Neuron (in vitro differentiated cells): ENCODE measurements around the gene KCNJ3.
A peak's percentile ranks its signal among the peaks of the same experiment; 100 is the strongest.

Experiments
- H2AFZ ChIP-seq: one replicate; pipeline ENCODE4 v1.6.1; 2013; ENCODE audit warnings: low read depth, mild to moderate bottlenecking, inconsistent platforms, low read length, moderate library complexity
- H3K27me3 ChIP-seq: one replicate; pipeline ENCODE4 v1.6.1; 2013; ENCODE audit warnings: low read length; ENCODE audit not compliant: insufficient read depth
- H3K36me3 ChIP-seq: one replicate; pipeline ENCODE4 v1.6.1; 2013; ENCODE audit warnings: low read length; ENCODE audit not compliant: insufficient read depth
- H3K4me1 ChIP-seq: one replicate; pipeline ENCODE4 v1.6.1; 2013; ENCODE audit warnings: low read length; ENCODE audit not compliant: insufficient read depth
- H3K4me3 ChIP-seq: 2 replicates; pipeline ENCODE4 v1.5.1; 2013; ENCODE audit warnings: mild to moderate bottlenecking, low read length, moderate library complexity
- H3K9me3 ChIP-seq: one replicate; pipeline ENCODE4 v1.6.1; 2013; ENCODE audit warnings: low read length

KCNJ3 gene

DNA sequence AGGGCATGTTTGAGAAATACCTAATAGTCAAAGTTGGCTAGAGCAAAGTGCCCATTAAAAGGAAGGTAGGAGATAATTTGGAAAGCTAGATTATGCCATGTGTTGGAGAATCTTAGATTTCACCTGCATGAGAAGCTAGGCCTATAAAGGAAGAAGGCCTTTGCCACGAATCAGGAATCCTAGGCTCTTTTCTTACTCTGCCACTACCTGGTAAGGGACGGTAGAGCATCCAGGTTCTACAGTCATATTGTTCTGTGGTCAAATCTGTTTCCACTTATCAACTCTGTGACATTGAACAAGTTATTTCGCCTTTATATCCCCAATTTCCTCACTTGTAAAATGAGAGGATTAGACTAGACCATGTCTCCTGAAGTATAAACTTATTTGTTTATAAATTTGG, 3.6 kb upstream of the KCNJ3 start:
- H3K36me3 ChIP-seq, result no peaks in the 10 kb centered on the region
- H3K4me3 ChIP-seq, result no peak overlapping the region
- H2AFZ ChIP-seq, result no peak overlapping the region
- H3K27me3 ChIP-seq, result peaks cover 27% of the 10 kb centered on the region
- peaks cover 7% of the 10 kb centered on the region for H3K4me1 ChIP-seq
- no peaks in the 10 kb centered on the region for H3K9me3 ChIP-seq

DNA sequence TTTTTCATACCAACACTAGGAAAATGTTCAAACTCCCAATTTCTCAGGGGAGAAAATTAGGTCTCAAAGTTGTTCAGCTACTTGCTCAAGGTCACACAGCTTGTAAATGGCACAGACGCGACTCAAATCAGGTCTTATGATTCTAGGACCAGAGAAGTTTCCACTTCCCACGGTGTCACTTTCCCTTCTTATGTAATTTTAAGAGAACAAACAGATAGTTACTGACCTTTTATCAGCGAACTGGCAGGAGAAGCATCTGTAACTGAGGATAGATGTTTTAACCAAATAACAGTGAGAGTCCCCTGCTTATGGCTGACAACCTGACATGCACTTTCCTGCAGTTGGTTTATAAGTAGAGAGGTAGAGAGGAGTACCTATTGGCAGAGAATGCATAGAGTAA, 2.1 kb upstream of the KCNJ3 start:
- Histone ChIP-seq H3K27me3 (peaks cover 31% of the 10 kb centered on the region), H3K36me3 (no peaks in the 10 kb centered on the region), H3K9me3 (no peaks in the 10 kb centered on the region), H3K4me3 (no peak overlapping the region), H2AFZ (no peak overlapping the region), H3K4me1 (peaks cover 7% of the 10 kb centered on the region)

DNA sequence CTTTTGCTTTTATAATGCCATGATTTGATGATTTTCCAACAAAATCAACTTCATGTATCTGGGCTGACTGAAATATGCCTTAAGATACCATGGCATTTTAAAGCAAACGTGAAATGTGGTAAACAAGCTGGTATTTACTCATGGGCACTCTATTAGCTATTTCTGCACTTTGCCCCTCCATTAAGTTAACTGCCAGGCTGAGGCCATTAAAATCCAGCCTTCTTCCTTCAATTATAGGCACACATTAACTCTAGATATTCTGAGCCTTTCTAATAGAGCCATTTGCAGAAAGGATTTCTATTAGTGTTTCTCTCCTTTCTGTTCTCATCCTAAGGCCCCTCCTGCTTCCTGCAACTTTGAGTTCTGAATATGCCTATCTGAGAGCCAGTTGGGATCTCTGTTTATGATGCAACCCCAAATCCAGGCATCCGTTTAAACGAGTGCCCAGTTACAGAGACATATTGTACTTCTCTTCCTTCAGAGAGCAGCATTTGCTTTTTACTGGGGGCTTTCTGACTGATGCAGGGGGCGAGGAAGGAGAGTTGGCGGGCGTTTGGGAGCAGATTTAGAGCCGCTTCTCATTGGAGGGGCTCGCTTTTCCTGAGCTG, 1.6 kb upstream of the KCNJ3 start:
- peaks cover 31% of the 10 kb centered on the region for H3K27me3 ChIP-seq

DNA sequence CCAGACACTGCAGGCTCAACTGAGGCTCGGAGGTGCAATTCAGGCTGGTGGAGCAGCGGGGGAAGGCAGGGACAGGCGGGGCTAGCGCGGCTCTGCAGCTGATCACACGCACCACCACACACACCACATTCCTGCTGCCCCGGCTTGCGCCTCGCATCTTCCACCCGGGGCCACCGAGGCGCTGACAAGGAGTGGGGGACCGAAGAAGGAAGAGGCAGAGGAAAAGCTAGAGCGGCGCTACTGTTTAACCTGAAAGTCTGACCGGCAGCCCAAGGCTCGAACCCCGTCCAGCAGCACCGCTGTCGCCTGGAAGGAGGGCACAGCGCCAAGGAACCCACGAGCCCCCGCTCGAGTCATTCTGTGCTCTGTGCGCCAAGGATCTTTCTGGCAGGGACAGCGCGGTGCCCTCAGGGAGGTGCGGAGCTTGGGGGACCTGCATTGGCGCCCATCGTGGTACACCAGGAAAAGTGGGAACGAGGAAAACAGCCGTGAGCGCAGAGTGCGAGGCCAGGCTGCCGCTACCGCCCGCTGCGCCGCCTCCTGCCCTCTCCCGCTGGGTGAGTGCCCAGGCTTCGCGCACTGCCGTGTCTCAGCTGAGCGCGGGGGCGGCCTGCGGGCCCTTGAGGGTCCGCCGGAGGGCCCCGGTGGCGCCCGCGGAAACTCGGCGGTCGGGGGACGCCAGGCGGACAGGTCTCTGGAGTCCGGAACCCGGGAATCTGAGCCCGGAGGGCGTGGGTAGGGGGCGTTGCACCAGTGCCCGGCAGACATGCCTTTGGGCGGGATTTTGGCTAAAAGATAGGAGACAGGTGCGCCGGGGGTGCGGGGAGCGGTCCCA, 860 bp upstream of the KCNJ3 start:
- H3K4me3 ChIP-seq, result peak overlapping the region; percentile 36
- peaks cover 7% of the 10 kb centered on the region for H3K4me1 ChIP-seq
- H3K36me3 ChIP-seq, result no peaks in the 10 kb centered on the region
- no peaks in the 10 kb centered on the region for H3K9me3 ChIP-seq
- H3K27me3 ChIP-seq, result peaks cover 31% of the 10 kb centered on the region
- H2AFZ ChIP-seq, result peak overlapping the region; percentile 35

More for the DNA sequence above, 1.6 kb upstream of the KCNJ3 start:
- peak overlapping the region; percentile 35 for H2AFZ ChIP-seq
- no peaks in the 10 kb centered on the region for H3K36me3 ChIP-seq
- H3K4me1 ChIP-seq, result peaks cover 7% of the 10 kb centered on the region
- peak overlapping the region; percentile 36 for H3K4me3 ChIP-seq
- H3K9me3 ChIP-seq, result no peaks in the 10 kb centered on the region

DNA sequence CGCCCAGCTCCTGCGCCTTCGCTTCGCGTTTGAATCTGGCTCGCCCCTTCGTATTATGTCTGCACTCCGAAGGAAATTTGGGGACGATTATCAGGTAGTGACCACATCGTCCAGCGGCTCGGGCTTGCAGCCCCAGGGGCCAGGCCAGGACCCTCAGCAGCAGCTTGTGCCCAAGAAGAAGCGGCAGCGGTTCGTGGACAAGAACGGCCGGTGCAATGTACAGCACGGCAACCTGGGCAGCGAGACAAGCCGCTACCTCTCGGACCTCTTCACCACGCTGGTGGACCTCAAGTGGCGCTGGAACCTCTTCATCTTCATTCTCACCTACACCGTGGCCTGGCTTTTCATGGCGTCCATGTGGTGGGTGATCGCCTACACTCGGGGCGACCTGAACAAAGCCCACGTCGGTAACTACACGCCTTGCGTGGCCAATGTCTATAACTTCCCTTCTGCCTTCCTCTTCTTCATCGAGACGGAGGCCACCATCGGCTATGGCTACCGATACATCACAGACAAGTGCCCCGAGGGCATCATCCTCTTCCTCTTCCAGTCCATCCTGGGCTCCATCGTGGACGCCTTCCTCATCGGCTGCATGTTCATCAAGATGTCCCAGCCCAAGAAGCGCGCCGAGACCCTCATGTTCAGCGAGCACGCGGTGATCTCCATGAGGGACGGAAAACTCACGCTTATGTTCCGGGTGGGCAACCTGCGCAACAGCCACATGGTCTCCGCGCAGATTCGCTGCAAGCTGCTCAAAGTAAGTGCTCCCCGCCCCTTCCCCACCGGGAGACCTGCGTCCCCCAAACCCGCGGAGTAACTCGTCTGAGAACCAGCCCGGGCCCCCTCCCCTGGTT, 453 bp downstream of the KCNJ3 start:
- Histone ChIP-seq H3K36me3 (no peaks in the 10 kb centered on the region), H3K4me3 (no peak overlapping the region), H2AFZ (no peak overlapping the region), H3K9me3 (no peaks in the 10 kb centered on the region), H3K4me1 (peaks cover 7% of the 10 kb centered on the region), H3K27me3 (peaks cover 31% of the 10 kb centered on the region)

DNA sequence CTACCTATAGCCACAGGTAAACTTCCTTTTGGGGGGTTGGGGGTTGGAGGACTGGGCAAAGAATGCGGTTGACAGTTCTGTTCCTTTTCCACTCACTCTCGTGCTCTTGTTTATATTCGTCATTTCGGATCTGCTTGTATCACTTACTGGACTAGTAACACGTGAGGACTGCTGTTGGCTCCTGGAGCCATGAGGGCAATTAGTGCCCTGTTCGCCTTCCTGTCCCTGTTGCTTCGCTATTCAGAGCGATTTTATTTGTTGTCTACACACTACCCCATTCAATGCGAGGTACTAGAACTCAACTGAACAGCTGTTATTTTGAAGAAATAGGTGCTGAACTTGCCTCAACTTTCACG, 1.1 kb downstream of the KCNJ3 start:
- H3K4me3 ChIP-seq, result no peak overlapping the region
- H3K27me3 ChIP-seq, result peaks cover 31% of the 10 kb centered on the region
- H2AFZ ChIP-seq, result no peak overlapping the region
- no peaks in the 10 kb centered on the region for H3K36me3 ChIP-seq
- peaks cover 7% of the 10 kb centered on the region for H3K4me1 ChIP-seq
- no peaks in the 10 kb centered on the region for H3K9me3 ChIP-seq

DNA sequence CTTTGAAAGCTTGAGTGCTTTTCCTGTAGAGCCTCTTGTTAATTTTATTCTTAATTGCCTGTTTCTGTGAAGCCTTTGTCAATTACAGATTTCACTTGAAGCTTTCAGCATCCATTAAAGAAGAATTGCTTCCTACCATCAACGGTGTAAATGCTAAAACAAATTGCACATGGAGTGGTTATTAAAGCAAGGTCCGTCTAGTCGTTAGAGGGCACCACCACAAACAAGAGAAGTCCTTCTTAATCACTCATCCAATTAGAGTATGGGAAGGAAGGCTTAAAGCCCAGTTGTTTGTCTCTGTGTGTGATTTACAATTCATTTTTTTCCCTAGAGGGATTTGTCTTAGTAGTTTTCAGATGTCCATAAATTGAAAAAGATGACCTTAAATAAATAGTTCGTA, 1.6 kb downstream of the KCNJ3 start:
- H3K27me3 ChIP-seq, result peaks cover 28% of the 10 kb centered on the region
- H3K9me3 ChIP-seq, result no peaks in the 10 kb centered on the region
- H2AFZ ChIP-seq, result no peak overlapping the region
- no peaks in the 10 kb centered on the region for H3K36me3 ChIP-seq
- no peak overlapping the region for H3K4me3 ChIP-seq
- H3K4me1 ChIP-seq, result peaks cover 7% of the 10 kb centered on the region

DNA sequence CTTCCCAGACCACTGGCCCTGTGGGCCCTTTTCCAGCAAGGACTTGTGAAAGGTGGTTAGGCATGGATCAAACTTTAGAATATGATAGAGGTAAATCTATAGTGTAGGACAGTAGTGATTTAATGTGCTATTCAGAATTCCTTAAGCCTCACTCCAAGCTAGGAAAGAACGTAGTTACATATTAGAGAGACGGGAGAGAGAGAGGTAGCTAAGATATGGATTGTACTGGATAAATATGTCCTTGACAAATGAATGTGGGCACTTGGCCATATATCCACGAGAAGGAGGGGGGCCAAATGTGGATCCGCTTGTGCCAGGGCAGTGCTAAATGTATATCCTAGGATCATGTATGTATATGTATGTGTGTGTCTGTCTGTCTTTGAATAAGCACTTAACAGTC, 6.5 kb downstream of the KCNJ3 start:
- Histone ChIP-seq H3K9me3 (no peaks in the 10 kb centered on the region), H2AFZ (no peak overlapping the region), H3K27me3 (peaks cover 3% of the 10 kb centered on the region), H3K36me3 (no peaks in the 10 kb centered on the region), H3K4me3 (no peak overlapping the region), H3K4me1 (no peaks in the 10 kb centered on the region)

DNA sequence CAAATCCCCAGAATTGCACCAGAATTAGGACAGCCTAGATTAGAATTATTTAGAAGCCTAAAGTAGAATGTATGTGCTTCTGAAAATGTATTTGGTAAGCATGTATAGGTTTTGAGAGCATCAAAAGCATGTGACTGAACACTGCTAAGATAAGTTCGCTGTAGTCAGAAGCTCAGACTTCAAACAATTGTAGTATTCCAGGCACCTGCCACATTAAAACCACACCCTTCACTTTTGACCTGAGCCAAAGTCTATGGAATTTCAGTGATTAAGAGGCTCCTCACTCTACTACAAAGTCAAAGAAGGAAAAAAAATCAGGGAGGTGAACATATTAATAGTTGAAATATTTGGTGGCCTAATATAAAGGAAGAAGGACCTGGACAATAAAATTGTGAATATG, 8.2 kb downstream of the KCNJ3 start:
- Histone ChIP-seq H3K4me1 (no peaks in the 10 kb centered on the region), H3K36me3 (no peaks in the 10 kb centered on the region), H3K9me3 (no peaks in the 10 kb centered on the region), H3K4me3 (no peak overlapping the region), H2AFZ (no peak overlapping the region), H3K27me3 (no peaks in the 10 kb centered on the region)

DNA sequence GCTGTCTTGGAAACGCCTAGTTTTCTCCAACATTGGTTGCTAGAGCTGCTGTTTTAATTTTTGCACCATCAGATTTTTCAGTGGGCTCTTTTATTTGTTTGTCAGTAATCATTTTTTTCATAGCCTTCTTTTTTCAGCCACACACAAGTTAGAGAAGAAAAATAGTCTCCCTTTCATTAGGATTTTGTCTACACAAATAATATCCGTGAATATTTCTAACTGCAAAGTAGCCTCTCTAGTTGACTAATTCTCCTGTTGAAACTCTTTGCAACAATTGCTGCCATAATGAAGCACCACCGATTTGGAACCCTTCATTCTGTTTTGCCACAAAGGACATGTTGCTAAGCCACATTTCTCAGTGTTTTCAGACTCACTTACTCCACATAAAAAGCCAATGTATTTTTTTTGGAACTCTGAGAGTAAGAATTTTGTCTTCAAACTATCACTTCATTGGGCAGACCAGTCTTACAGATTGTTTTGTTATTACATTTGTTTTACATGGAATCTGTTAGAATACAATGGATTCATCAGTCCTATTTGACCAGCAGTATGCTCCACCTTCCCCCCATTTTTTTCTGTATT, 9.6 kb downstream of the KCNJ3 start:
- H3K4me3 ChIP-seq, result no peak overlapping the region
- no peaks in the 10 kb centered on the region for H3K9me3 ChIP-seq
- no peaks in the 10 kb centered on the region for H3K36me3 ChIP-seq
- no peaks in the 10 kb centered on the region for H3K4me1 ChIP-seq
- no peak overlapping the region for H2AFZ ChIP-seq
- H3K27me3 ChIP-seq, result no peaks in the 10 kb centered on the region

DNA sequence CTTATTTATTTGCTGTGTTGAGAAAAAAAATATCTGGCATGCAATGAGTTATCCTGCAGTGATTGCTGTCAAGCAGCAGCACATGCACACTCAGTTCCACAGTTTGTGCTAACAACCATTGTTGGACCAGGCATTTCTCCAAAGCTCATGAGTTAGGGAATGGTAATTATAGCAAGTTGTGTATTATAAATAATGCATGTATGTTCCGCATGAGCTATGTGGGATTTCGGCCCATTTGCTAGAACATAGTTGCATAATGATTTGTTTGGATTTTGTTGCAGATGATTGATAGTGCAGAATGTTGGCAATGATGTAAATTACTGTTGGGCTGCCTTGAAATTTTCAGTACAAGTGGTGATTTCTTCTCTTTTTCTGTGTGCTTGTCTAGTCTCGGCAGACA, 10.7 kb downstream of the KCNJ3 start:
- Histone ChIP-seq H3K36me3 (no peaks in the 10 kb centered on the region), H2AFZ (no peak overlapping the region), H3K9me3 (no peaks in the 10 kb centered on the region), H3K4me1 (no peaks in the 10 kb centered on the region), H3K27me3 (no peaks in the 10 kb centered on the region), H3K4me3 (no peak overlapping the region)

DNA sequence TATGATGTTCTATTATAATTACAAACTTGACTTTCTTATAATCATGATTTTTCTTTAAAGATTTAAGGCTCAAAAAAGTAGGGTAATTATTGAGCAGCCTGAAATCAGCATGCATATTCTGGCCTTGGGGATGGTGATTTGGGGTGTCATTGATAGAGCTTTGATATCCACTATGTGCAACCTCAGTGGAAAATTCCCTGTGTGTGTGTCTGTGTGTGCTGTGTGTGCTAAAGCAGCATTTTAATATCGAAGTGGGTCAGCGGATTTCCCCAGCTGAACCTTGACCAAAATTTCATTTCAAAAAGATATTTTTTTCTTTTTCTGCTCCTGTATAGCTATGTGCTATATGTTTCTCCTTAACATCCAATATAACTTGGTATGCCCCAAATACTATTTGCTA, 11.6 kb downstream of the KCNJ3 start:
- Histone ChIP-seq H3K4me1 (no peaks in the 10 kb centered on the region), H3K4me3 (no peak overlapping the region), H2AFZ (no peak overlapping the region), H3K9me3 (no peaks in the 10 kb centered on the region), H3K27me3 (no peaks in the 10 kb centered on the region), H3K36me3 (no peaks in the 10 kb centered on the region)

DNA sequence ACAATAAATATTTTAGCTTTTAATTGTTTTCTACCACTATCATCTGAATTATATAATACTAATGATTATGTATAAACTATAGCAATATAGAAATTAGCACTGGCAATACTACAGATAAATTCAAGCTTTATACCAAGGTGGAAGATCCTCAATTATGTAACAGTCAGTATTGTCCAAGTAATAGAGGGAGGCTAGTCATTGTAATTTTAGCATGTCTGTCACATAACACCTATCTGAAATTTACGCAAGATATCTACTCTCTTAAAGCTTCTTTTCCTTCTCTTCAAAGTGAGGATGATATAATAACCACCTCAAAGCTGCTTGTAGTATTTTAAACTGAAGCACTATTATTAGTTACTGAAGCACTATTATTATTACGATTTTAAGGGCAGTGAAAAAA, 12.2 kb downstream of the KCNJ3 start:
- H3K4me1 ChIP-seq, result no peaks in the 10 kb centered on the region
- no peaks in the 10 kb centered on the region for H3K27me3 ChIP-seq
- no peaks in the 10 kb centered on the region for H3K9me3 ChIP-seq
- H3K36me3 ChIP-seq, result no peaks in the 10 kb centered on the region
- H3K4me3 ChIP-seq, result no peak overlapping the region
- no peak overlapping the region for H2AFZ ChIP-seq
